ENCODE data around the gene NWD2.

Gene NWD2

DNA sequence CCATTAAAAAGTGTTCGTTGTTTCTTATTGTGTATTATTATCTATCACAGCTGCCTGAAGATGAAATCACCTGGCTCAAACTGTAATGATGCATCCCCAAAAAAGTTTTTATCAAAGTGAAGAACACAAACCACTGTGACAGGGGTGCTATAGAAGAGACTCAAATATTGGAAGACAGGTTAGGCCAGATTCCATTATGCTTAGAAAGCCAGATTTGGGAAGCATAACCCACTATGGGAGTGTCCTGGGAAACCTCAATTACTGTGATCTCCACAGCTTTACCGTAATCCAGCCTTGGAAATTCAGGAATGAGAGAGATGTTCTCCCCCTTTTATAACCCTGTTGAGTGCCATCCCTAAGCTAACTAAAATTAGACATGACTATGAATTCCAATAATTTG lies 114.2 kb downstream of the NWD2 start:
- H3K4me1 ChIP-seq (ENCODE audit: control insufficient read depth, insufficient read depth, low read length): peaks cover 3% of the 10 kb centered on the region
- 95 to 100% methylated on average over 1 of the region's 2 CpGs for WGBS, 2 experiments
- H3K27ac ChIP-seq (ENCODE audit: insufficient read depth, low read depth, low read length, poor library complexity, severe bottlenecking): no peak overlapping the region
- H3K9me3 ChIP-seq (ENCODE audit: control insufficient read depth, low read length): no peaks in the 10 kb centered on the region
- no peaks in the 10 kb centered on the region for H3K27me3 ChIP-seq (ENCODE audit: control insufficient read depth, insufficient read depth, low read length, poor library complexity, severe bottlenecking)
- no peaks in the 10 kb centered on the region for H3K36me3 ChIP-seq (ENCODE audit: control insufficient read depth, insufficient read depth, low read length)
- H3K4me3 ChIP-seq (ENCODE audit: insufficient read depth, low read depth, low read length): no peak overlapping the region

DNA sequence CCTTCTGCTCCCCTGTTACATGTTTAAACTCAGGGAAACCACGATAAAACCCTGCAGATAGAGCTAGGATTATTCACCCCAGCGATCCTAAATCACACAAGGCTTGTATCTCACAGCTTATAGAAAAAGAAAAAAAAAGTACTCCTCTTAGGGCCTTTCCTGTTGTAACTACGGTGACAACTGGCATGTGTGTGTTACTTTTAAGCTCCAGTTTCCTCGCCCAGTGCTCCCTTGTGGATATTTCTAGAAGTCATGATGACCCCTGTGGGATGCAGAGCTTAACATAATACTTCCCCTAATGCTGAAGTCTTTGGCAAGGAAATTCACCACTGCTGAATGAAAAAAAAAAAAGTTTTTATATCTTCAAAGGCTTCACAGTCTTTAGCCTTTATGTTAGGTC lies 114.7 kb downstream of the NWD2 start:
- Histone ChIP-seq H3K27ac (ENCODE audit: insufficient read depth, low read depth, low read length, poor library complexity, severe bottlenecking) (no peak overlapping the region), H3K36me3 (ENCODE audit: control insufficient read depth, insufficient read depth, low read length) (no peaks in the 10 kb centered on the region), H3K27me3 (ENCODE audit: control insufficient read depth, insufficient read depth, low read length, poor library complexity, severe bottlenecking) (no peaks in the 10 kb centered on the region), H3K9me3 (ENCODE audit: control insufficient read depth, low read length) (no peaks in the 10 kb centered on the region), H3K4me1 (ENCODE audit: control insufficient read depth, insufficient read depth, low read length) (peaks cover 3% of the 10 kb centered on the region), H3K4me3 (ENCODE audit: insufficient read depth, low read depth, low read length) (no peak overlapping the region)
- WGBS, 2 experiments: 64 to 65% methylated on average over 4 of the region's 4 CpGs

DNA sequence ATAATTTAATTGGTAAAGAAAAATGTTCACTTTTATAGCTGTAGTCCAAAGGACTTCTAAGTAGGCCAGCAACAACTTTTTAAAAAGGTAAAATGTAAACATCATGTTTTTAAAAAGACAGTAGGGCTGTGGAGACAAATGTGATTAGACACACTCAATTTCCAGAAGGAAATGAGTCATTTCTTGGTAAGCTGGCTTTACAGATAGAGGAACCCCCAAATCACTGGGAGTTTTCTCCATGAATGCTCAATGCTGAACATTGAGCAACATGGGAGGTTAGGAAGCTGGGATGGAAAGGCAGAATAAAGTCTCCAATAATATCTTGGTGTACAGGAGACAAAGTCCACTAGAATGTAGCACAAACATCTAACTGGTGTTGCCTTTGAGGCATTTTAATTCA lies 121.3 kb downstream of the NWD2 start:
- H3K27me3 ChIP-seq (ENCODE audit: control insufficient read depth, insufficient read depth, low read length, poor library complexity, severe bottlenecking): no peaks in the 10 kb centered on the region
- no peaks in the 10 kb centered on the region for H3K36me3 ChIP-seq (ENCODE audit: control insufficient read depth, insufficient read depth, low read length)
- H3K27ac ChIP-seq (ENCODE audit: insufficient read depth, low read depth, low read length, poor library complexity, severe bottlenecking): no peak overlapping the region
- H3K4me1 ChIP-seq (ENCODE audit: control insufficient read depth, insufficient read depth, low read length): no peaks in the 10 kb centered on the region
- H3K4me3 ChIP-seq (ENCODE audit: insufficient read depth, low read depth, low read length): no peak overlapping the region
- no peaks in the 10 kb centered on the region for H3K9me3 ChIP-seq (ENCODE audit: control insufficient read depth, low read length)

DNA sequence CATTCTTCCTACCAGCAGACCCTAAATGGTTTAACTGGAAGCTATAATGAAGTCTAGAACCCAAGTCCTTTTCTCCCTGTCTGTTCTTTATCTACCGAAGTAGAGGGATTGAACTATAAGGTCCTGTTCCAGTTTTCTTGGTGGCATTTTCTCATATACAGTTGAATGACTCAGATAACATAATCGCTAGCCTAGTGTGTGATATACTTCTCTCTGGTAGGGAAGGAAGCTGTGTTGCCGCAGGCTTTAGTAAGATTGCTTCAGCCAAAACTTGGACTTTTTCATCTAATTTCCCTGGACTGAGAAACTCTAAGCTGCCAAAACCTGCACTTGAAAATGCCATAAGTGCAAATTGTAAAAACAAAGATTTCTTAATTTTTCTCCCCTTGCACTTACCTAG lies 123.4 kb downstream of the NWD2 start:
- no peaks in the 10 kb centered on the region for H3K9me3 ChIP-seq (ENCODE audit: control insufficient read depth, low read length)
- no peak overlapping the region for H3K27ac ChIP-seq (ENCODE audit: insufficient read depth, low read depth, low read length, poor library complexity, severe bottlenecking)
- no peaks in the 10 kb centered on the region for H3K27me3 ChIP-seq (ENCODE audit: control insufficient read depth, insufficient read depth, low read length, poor library complexity, severe bottlenecking)
- H3K4me3 ChIP-seq (ENCODE audit: insufficient read depth, low read depth, low read length): no peak overlapping the region
- no peaks in the 10 kb centered on the region for H3K4me1 ChIP-seq (ENCODE audit: control insufficient read depth, insufficient read depth, low read length)
- WGBS, 2 experiments: 94 to 97% methylated on average over 3 of the region's 3 CpGs
- H3K36me3 ChIP-seq (ENCODE audit: control insufficient read depth, insufficient read depth, low read length): no peaks in the 10 kb centered on the region

DNA sequence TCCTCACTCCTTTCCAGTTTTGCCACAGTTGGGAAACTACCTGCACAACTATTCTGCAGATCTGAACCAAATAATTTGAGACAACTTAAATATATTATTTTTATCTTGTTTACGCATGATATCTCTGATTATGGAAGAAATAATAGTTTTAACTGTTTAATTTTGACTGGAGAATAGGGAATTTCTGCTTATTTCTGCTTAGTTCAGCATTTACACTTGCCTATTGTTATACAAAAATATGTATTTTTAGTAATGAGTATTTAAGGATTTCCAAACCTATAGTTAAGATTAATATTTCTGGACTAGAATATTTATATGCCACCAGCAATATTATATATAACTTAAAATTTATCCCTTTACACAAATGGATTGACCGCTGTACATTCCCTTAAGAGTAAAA lies 125.5 kb downstream of the NWD2 start:
- Histone ChIP-seq H3K36me3 (ENCODE audit: control insufficient read depth, insufficient read depth, low read length) (no peaks in the 10 kb centered on the region), H3K9me3 (ENCODE audit: control insufficient read depth, low read length) (no peaks in the 10 kb centered on the region), H3K27ac (ENCODE audit: insufficient read depth, low read depth, low read length, poor library complexity, severe bottlenecking) (no peak overlapping the region), H3K27me3 (ENCODE audit: control insufficient read depth, insufficient read depth, low read length, poor library complexity, severe bottlenecking) (no peaks in the 10 kb centered on the region), H3K4me3 (ENCODE audit: insufficient read depth, low read depth, low read length) (no peak overlapping the region), H3K4me1 (ENCODE audit: control insufficient read depth, insufficient read depth, low read length) (no peaks in the 10 kb centered on the region)
- 100% methylated on average over 1 of the region's 2 CpGs for WGBS, 2 experiments

DNA sequence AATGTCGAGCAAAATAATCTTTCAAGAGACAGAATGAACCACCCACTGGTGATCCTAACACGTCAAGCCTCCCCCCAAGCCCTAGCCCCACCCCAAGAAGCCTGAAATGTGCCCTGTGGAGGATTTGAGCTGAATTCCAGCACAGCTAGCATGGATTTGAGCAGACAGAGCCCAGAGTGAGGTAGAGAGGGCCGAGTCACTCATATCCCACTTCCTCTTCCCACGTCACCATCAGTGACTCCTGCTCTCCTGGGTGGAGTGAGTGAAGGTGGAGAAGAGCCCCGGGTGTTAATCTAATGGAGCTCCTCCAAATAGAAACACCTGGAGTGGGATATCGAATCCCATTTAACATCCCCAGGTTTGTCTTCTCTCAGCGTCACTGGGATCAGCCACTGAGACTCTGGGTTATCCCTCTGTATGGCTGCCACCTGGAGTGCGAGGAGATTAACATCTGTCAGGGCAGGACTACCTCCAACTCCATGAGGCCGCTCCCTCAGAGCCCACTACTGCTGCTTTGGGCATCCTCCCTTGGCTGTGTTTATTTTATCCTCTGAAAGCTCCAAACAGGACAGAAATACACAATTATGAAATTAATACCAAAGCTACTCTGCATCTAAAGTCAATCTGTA lies 136.6 kb downstream of the NWD2 start:
- H3K4me1 ChIP-seq (ENCODE audit: control insufficient read depth, insufficient read depth, low read length): no peaks in the 10 kb centered on the region
- 63 to 64% methylated on average over 7 to 9 of the region's 9 CpGs for WGBS, 2 experiments
- H3K9me3 ChIP-seq (ENCODE audit: control insufficient read depth, low read length): no peaks in the 10 kb centered on the region
- H3K27me3 ChIP-seq (ENCODE audit: control insufficient read depth, insufficient read depth, low read length, poor library complexity, severe bottlenecking): no peaks in the 10 kb centered on the region
- no peak overlapping the region for H3K27ac ChIP-seq (ENCODE audit: insufficient read depth, low read depth, low read length, poor library complexity, severe bottlenecking)
- H3K36me3 ChIP-seq (ENCODE audit: control insufficient read depth, insufficient read depth, low read length): no peaks in the 10 kb centered on the region
- no peak overlapping the region for H3K4me3 ChIP-seq (ENCODE audit: insufficient read depth, low read depth, low read length)

DNA sequence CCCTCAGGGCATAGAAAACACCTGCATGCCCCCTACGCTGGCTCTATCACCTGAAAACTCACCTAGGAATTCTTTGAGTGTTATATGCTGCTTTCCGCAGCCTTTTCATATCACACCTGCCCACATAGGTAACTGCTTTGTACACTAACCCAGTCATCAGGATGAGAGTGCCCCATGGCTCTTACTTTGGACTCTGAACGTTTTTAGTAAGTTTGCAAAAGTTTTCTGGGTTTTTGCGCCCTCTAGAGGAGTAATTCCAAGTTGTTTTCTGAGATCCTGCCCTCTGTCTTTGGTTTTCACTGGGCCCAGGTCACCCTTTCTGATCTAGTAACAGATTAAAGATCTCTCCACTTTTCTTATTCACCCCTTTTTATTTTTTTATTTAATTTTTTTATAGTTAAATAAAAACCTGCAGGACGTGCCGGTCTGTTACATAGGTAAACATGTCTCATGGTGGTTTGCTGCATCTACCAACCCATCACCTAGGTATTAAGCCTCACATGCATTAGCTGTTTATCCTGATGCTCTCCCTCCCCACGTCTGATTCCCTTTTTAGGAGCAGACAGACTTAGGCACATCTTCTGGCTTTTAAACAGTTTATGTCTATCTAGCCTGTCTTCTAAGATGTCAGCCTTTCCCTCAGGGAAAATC lies 139.2 kb downstream of the NWD2 start:
- Histone ChIP-seq H3K9me3 (ENCODE audit: control insufficient read depth, low read length) (no peaks in the 10 kb centered on the region), H3K27ac (ENCODE audit: insufficient read depth, low read depth, low read length, poor library complexity, severe bottlenecking) (no peak overlapping the region)
- WGBS, 2 experiments: 34 to 38% methylated on average over 7 of the region's 7 CpGs

DNA sequence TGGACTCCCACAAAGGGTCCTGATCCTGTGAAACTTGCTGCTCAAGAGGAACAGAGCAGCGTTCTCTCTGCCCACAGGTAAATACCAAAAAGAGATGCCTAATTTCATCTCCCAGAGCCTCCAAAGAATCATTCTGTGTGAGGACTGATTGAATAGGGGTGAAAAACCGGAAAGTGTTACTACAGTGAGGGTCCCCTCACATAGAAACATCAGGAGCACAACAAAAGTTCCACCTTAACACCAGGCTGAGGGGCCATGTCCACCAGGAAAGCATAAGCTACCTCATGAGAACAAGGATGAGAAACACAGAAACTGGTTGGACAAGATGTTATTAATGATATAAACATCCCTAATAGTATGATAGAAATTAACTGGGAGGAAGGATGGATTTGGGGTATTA lies 140.9 kb downstream of the NWD2 start:
- no peak overlapping the region for H3K4me3 ChIP-seq (ENCODE audit: insufficient read depth, low read depth, low read length)
- H3K36me3 ChIP-seq (ENCODE audit: control insufficient read depth, insufficient read depth, low read length): no peaks in the 10 kb centered on the region
- WGBS, 2 experiments: 91 to 100% methylated on average over 1 of the region's 2 CpGs
- H3K4me1 ChIP-seq (ENCODE audit: control insufficient read depth, insufficient read depth, low read length): peaks cover 8% of the 10 kb centered on the region
- no peaks in the 10 kb centered on the region for H3K9me3 ChIP-seq (ENCODE audit: control insufficient read depth, low read length)
- no peaks in the 10 kb centered on the region for H3K27me3 ChIP-seq (ENCODE audit: control insufficient read depth, insufficient read depth, low read length, poor library complexity, severe bottlenecking)
- no peak overlapping the region for H3K27ac ChIP-seq (ENCODE audit: insufficient read depth, low read depth, low read length, poor library complexity, severe bottlenecking)

More for the DNA sequence above, 139.2 kb downstream of the NWD2 start:
- Histone ChIP-seq H3K36me3 (ENCODE audit: control insufficient read depth, insufficient read depth, low read length) (no peaks in the 10 kb centered on the region), H3K4me1 (ENCODE audit: control insufficient read depth, insufficient read depth, low read length) (no peaks in the 10 kb centered on the region), H3K4me3 (ENCODE audit: insufficient read depth, low read depth, low read length) (no peak overlapping the region), H3K27me3 (ENCODE audit: control insufficient read depth, insufficient read depth, low read length, poor library complexity, severe bottlenecking) (no peaks in the 10 kb centered on the region)

DNA sequence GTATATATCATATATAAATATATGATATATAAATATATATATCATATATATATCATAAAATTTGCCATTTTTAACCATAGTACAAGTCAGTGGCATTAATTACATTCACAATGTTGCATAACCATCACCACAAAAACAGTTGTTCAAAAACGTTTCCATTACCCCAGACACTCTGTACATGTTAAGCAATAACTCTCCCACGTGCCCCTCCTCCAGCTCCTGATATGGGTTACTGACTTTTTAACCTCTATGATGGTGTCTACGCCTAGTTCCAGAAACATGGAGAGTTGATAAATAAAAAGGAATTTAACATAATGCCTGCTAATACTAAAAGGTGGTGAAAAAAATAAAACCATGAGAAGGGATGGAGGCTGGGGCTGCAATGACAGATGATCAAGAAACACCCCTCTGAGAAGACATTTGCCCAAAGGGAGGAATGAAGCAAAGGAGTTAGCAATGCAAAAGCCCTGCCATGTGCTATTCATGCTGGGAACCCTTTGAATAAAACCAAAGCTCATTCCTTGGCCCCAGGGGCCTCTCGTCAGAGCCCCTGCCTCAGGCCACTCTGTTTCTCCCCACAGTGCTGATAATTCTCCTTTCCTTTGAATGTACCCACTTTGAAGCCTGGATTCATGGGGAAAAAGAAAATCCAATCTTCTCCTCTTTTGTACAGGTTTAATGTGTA lies 144.3 kb downstream of the NWD2 start:
- Histone ChIP-seq H3K4me1 (ENCODE audit: control insufficient read depth, insufficient read depth, low read length) (peaks cover 12% of the 10 kb centered on the region), H3K36me3 (ENCODE audit: control insufficient read depth, insufficient read depth, low read length) (no peaks in the 10 kb centered on the region), H3K9me3 (ENCODE audit: control insufficient read depth, low read length) (no peaks in the 10 kb centered on the region), H3K4me3 (ENCODE audit: insufficient read depth, low read depth, low read length) (no peak overlapping the region), H3K27ac (ENCODE audit: insufficient read depth, low read depth, low read length, poor library complexity, severe bottlenecking) (peak overlapping the region; percentile 75), H3K27me3 (ENCODE audit: control insufficient read depth, insufficient read depth, low read length, poor library complexity, severe bottlenecking) (no peaks in the 10 kb centered on the region)
- WGBS, 2 experiments: 49 to 54% methylated on average over 4 of the region's 4 CpGs

DNA sequence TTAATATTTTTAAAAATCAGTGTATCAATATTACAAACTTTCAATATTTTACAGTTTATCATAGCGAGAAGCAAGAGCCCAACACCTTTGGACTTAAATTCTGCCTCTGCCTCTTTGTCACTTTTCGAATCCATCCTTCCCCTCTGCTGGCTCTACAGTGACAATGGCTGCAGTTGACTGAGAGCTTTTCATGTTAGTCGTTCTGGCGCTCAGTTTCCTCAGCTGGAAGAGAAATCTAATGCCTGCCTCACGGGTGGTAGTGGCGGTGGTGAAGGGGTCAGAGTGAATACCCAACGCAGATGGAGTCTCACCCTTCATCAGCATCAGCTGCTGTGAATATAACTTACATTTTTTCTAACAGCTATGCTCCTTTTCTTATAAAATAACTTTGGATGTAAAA lies 144.8 kb downstream of the NWD2 start:
- Histone ChIP-seq H3K27me3 (ENCODE audit: control insufficient read depth, insufficient read depth, low read length, poor library complexity, severe bottlenecking) (no peaks in the 10 kb centered on the region), H3K27ac (ENCODE audit: insufficient read depth, low read depth, low read length, poor library complexity, severe bottlenecking) (peak overlapping the region; percentile 75), H3K4me1 (ENCODE audit: control insufficient read depth, insufficient read depth, low read length) (peaks cover 12% of the 10 kb centered on the region), H3K9me3 (ENCODE audit: control insufficient read depth, low read length) (no peaks in the 10 kb centered on the region), H3K36me3 (ENCODE audit: control insufficient read depth, insufficient read depth, low read length) (no peaks in the 10 kb centered on the region), H3K4me3 (ENCODE audit: insufficient read depth, low read depth, low read length) (no peak overlapping the region)
- 20 to 31% methylated on average over 7 of the region's 7 CpGs for WGBS, 2 experiments

Measured in ectodermal cell (in vitro differentiated cells).